Measurements from ENCODE around the gene KLHL1.

KLHL1 gene

DNA sequence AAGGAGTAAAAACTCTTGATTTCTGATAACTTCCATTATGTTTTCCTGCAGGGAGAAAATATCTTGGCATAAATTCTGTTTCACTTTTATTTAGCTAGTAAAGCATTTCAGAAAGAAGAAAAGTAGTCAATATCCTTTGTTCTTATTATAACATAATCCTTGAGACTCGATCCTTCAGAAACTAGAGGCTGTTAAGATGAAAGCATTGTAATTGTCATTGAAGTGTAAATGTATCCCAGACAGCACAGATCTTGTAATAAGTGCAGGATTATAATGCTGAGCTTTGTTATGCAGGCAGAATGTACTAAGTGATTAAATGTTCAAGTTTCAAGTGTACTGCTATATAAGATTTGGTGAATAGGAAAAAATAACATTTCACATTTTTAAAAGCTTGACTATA is 225.8 kb downstream of the KLHL1 start:
- DNase-seq (ENCODE audit: extremely low read depth in 1 of 2, low read depth in 1 of 2), result no peak

DNA sequence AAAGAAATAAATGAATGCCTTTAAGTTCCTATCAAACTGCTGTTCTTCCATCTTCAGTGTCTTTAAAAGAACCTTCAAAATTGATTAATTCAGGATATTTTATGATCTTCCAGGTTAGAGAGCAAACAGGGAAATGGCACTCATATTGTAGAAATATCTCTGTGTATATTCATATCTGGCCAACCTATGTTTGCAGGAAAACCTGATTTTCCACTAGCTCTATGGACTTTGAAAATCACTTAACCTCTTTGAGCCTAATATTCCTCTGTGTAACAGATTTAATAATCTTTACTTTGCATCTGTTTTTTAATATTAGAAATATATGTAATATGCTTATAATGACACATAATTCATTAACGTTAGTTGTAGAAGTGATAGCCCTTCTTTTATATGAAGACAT is 228.3 kb downstream of the KLHL1 start:
- DNase-seq (ENCODE audit: extremely low read depth in 1 of 2, low read depth in 1 of 2), result no peak

DNA sequence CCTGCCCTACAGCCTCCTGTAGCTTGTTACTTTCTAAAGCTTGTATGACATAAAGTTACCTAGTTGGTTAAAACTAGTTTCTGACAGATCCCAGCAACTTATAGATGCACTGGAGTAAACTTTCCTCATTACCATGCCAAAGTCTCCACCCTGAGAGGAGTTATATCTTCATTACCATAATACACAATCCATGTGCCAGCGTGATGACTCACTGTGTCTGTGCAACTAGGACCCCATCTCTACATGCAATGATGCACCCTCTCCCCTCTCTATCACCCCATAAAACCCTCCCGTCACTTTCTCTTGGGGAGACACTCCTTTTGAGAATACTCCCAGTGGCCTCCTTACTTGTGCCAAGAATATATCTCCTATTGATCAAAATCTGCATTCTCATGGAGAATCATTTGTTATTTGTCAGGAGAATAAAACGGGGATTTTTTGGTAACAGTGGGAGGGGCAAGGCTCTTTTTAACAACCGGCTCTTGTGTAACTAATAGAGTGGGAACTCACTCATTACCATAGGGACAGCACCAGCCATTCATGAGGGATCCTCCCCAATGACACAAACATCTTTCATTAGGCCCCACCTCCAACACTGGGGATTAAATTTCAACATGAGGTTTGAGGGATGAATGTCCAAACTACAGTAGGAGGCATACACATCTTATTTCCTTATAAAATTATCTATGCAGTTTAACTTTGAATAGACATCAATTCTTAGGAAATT is 235.8 kb downstream of the KLHL1 start:
- no peak for DNase-seq (ENCODE audit: extremely low read depth in 1 of 2, low read depth in 1 of 2)

DNA sequence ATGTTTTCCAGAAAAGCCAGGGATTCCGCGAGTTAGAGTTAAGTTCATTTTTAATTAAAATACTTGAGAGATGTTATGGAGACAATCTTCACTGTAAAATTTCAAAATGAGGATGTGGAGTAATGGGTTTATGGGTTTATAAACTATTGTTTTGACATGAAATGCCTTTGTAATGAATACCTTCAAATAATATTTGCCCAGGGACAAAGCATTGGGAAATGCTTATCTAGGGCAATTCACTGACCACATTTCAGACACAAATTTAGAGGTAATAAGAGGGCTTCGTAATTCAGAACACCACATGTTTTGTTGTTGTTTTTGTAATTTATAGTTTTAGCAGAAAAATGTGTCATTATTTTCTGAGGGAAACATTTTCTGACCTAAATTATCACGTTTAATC is 241.7 kb downstream of the KLHL1 start:
- no peak for DNase-seq (ENCODE audit: extremely low read depth in 1 of 2, low read depth in 1 of 2)

DNA sequence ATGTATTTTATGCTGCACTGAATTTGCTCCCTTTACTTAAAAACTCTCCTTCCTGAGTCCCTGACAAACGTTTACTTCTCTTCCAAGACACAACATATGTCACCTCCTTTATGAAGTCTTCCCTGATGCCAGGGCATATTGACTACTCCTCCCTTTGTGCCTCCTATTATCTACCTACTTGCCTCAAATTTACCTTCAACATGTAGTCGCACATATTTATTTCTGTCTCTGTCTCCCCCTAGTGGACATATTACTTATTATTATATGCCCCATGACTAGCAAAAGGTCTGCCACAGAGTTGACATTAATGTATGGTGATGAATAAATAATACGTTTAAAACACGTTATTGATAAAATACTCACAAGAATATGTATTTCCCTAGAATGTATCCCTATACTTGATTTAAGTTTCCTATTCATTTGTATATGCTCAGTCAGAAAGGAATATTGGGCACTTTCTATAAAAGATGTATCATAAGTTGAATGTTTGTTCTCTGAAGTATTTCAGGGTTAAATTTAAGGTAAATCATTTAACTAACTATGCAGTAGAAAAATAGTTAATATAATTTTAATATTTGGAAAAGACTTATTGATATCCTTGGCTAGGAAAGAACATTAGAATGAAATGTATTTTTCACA is 250.9 kb downstream of the KLHL1 start:
- DNase-seq (ENCODE audit: extremely low read depth in 1 of 2, low read depth in 1 of 2), result no peak

DNA sequence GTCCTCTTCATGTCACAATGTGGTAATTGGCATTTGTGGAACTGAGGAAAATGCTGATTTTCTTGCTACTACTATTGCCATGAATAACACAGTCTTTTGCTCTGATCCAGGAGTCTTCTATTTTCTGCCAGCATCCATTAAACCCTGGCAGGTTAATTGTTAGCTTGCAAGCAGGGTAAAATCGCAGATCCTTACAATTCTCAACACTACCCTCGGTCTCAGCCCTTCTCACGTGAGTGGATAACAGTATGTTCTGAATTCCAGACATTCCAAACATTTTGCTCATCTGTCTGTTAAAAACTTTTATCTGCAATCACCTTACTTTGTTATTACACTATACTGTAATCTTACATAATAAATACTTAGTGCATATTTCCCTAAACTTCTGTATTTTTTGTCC is 251.9 kb downstream of the KLHL1 start:
- no peak for DNase-seq (ENCODE audit: extremely low read depth in 1 of 2, low read depth in 1 of 2)

DNA sequence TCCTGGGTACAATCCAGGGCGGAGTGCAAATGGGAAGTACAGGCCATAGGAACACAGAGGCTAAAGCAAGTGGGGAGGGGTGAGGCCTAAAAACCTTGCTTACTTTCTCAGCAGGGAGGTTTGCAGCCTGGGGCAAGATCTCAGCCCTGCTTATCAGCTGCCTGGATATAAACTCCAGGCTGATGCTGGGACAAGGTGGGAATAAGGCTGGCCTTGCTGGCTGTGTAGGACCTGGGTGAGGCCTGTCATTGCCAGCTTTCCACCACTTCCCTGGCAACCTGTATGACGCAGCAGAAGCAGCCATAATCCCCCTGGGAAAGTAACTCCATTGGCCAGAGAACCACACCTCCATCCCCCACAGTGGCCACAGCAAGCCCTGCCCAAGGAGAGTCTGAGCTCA is 279.7 kb downstream of the KLHL1 start:
- DNase-seq (ENCODE audit: extremely low read depth in 1 of 2, low read depth in 1 of 2), result no peak

DNA sequence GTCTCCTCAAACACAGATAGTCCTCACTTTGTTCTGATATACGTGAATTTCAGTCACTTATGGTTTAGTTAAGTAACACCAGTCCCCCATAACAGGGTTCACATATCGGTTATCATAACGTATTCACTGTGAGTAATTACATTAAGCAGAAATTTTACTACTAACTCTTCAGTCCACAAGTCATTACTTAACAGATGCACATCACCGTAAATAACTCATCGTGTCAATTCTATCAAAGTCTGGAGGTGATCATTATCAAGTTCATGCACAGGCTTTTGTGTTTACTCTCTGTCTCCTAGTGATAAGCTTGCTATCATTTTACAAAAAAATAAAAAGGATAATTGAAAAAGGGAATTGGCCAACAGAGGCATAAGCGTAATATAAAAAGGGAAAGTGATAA is 288.1 kb downstream of the KLHL1 start:
- no peak for DNase-seq (ENCODE audit: extremely low read depth in 1 of 2, low read depth in 1 of 2)

DNA sequence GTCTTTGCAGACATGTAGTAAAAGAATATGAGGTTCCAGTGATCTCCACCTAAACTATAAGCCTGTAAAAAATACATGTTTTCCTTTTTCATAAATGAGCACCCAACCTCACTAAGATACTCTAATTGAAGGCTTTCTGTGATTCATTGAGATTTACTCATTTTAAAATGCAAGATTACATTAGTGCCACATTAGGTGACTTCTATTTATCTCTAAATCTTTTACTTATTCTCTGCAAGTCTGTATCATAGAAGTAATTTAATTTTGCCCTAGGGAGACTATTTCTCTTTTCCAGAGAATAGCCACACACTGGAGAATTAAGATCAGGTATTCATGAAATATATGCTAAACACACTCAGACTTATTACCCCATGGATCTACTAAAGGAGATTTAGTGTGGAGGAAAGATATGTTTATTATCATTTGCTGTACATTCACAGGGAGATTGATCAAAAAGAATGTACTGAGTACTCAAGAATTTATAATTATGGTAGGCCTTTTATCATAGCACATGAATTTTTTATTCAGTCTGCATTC is 290.9 kb downstream of the KLHL1 start:
- no peak for DNase-seq (ENCODE audit: extremely low read depth in 1 of 2, low read depth in 1 of 2)

DNA sequence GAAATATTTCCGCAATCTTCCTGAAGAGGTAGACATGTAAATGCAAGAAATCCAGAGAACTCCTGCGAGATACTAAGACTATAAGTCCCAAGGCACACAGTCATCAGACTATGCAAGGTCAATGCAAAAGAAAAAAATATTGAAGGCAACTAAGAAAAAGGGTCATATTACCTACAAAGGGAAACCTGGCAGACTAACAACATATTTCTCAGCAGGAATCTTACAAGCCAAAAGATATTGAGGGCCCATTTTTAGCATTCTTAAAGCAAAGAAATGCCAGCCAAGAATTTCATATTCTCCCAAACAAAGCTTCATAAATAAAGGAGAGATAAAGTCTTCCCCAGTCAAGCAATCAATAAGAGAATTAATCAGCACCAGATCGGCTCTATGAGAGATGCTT is 299.1 kb downstream of the KLHL1 start:
- no peak for DNase-seq (ENCODE audit: extremely low read depth in 1 of 2, low read depth in 1 of 2)

DNA sequence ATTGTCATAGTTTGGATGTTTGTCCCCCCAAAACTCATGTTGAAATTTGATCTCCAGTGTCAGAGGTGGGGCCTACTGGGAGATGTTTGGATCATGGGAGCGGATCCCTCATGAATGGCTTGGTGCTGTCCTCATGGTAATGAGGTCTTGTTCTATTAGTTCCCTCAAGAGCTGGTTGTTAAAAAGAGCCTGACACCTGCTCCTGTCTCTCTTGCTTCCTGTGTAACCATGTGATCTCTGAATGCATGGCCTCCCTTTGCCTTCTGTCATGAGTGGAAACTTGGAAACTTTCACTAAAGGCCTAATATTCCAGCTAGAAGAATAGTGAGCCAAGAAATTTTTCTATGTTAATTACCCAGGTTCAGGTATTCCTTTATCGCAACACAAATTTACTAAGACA is 312.0 kb downstream of the KLHL1 start:
- no peak for DNase-seq (ENCODE audit: extremely low read depth in 1 of 2, low read depth in 1 of 2)

DNA sequence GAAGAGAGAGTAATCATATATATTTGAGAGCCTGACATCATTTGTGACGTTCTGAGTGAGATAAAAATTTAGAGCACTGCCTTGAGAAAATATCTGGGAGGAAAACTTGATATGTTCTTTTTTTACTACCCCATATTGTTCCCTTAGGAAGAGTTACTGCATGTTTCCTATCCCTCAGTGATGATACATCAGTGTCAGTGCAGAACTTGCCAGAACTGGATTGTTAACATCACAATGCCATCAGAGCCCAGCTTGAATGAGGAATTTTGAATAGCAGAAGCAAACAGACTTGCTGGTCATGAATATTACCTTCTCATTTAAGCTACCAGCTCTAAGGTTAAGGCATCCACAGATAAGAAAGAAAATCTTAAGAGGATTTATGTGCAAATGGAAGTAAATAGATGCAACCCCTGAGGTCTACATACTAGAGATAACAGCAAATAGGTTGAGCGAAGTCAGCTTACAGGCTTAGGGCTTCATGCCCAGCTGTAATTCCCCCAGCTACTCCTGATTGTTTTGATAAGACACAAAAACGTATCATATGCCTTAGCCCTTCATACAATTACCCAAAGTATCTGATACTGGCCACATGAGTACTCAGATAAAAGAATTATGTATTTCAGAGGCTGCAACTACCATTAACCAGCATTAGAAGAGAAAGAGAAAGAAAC is 314.3 kb downstream of the KLHL1 start:
- DNase-seq (ENCODE audit: extremely low read depth in 1 of 2, low read depth in 1 of 2), result no peak

DNA sequence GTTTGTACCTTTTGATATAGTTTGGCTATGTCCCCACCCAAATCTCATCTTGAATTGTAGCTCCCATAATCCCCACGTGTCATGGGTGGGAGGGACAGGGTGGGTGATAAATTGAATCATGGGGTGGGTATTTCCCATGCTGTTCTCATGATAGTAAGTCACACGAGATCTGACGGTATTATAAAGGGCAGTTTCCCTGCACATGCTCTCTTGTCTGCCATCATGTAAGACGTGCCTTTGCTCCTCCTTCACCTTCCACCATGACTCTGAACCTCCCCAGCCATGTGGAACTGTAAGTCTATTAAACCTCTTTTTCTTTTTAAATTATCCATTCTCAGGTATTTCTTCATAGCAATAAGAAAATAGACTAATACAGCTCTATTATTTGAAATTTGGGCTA is 331.3 kb downstream of the KLHL1 start:
- DNase-seq (ENCODE audit: extremely low read depth in 1 of 2, low read depth in 1 of 2), result no peak

DNA sequence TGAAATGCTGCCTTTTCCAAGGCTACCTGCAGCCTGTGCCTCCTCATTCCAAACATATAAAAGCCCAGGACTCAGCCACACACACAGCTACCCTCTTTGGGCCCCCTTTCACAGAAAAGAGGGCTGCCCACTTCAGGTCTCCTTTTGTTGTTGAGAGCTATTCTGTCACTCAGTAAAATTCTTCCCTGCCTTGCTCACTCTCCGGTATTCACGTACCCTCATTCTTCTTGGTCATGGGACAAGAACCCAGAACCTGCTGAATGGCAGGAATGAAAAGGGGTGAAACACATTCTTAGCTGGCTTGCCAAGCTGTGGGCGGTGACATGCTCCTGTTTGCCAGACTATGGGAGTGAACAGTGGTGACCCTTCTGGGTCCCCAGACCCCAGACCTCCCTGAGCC is 338.6 kb downstream of the KLHL1 start:
- no peak for DNase-seq (ENCODE audit: extremely low read depth in 1 of 2, low read depth in 1 of 2)

DNA sequence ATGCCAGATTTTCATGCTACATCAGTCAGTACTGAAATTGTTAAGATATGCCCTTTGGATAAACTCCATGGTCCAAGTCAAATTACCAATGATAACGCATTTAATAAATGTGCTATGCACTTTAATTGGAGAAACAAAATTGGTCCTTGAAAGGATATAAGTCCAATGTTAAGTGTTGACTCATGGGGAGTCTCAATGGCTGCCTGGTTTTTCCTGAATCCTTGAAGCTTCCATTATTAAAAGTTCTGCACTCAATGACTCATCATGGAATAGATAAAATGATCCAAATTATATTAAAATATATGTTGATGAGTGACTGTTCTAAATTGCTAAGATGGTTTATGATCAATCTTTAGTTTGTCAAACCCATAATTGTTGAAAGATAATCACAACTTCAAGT is 346.7 kb downstream of the KLHL1 start:
- no peak for DNase-seq (ENCODE audit: extremely low read depth in 1 of 2, low read depth in 1 of 2)

DNA sequence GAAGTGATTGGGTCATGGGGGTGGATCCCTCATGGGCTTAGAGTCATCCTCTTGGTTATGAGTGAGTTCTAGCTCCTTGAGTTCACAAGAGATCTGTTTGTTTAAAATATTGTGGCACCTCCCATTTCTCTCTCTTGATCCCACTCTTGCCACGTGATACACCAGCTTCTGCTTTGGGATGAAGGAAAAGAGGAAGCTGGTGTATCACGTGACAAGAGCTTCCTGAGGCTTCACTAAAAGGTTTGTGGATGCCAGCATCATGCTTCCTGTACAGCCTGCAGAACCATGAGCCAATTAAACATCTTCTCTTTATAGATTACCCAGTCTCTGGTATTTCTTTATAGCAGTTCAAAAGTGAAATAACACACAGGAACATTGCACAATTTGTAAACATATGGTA is 353.2 kb downstream of the KLHL1 start:
- no peak for DNase-seq (ENCODE audit: extremely low read depth in 1 of 2, low read depth in 1 of 2)

DNA sequence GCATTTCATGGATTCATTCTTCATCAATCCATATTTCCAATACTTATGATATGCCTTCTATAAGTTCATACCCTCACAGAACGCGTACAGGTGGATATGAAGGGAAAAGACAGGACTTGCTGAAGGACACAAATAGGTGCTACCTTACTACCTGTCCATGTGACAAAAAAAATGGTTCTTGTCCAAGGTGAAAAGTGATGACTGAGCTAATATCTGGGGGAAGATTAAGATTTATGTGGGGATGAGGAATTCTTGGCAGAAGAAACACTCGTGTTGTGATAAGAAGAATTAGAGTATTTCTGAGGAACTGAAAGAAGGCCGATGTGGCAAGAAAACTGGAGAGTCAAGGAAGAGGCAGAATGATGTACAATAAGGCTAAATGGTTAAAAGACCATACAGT is 357.0 kb downstream of the KLHL1 start:
- DNase-seq (ENCODE audit: extremely low read depth in 1 of 2, low read depth in 1 of 2), result no peak

DNA sequence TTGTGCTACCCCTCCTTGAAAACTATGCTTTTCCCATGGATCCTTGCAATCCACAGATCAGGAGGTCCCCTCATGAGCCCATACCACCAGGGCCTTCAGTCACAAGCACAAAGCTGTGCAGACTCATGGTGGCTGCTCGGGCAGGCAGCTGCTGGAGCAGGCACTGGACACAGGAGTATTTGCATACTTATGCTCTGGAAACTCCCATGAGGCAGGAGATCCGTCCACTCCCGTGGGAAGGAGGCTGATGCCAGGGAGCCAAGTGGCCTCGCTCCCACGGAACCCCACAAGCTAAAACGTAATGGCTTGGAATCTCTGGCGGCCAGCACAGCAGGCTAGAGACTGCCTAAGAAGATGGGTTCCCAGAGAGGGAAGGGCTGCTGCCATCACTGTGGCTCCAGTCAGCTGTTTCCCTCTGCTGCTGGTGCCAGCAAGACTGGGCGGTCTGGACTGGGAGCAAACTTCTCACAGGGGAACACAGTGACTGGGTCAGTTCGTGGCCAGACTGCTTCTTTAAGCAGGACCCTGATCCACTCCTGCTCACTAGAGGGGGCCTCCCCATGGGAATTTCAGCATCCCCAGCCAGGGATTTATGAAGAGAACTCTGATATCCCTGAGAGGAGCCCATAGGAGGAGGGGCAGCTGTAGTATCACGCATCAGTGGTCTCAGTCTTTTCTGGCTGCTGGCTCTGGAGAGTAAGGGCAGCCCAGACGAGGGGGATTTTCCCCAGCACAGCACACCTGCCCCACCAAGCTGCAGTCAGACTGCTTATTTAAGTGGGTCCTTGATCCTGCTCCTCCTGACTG is 370.9 kb downstream of the KLHL1 start:
- DNase-seq (ENCODE audit: extremely low read depth in 1 of 2, low read depth in 1 of 2), result no peak

DNA sequence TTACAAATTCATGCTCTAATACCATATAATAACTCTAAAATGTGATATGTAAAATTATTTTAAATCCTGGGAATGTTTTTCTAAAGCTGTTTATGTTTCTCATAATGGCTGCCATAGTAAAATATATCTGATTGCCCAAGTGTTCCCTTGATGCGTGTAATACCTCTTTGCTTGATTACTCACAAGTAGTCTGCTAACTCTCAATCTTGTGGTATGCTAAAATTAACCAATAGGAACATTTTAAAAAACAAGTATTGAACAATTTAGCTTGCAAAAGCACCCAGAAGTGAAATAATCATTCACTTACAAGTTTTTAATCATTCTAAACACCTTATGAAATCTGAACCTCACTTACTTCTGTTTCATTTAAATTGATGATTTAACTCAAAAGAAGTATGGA is 386.6 kb downstream of the KLHL1 start:
- no peak for DNase-seq (ENCODE audit: extremely low read depth in 1 of 2, low read depth in 1 of 2)

DNA sequence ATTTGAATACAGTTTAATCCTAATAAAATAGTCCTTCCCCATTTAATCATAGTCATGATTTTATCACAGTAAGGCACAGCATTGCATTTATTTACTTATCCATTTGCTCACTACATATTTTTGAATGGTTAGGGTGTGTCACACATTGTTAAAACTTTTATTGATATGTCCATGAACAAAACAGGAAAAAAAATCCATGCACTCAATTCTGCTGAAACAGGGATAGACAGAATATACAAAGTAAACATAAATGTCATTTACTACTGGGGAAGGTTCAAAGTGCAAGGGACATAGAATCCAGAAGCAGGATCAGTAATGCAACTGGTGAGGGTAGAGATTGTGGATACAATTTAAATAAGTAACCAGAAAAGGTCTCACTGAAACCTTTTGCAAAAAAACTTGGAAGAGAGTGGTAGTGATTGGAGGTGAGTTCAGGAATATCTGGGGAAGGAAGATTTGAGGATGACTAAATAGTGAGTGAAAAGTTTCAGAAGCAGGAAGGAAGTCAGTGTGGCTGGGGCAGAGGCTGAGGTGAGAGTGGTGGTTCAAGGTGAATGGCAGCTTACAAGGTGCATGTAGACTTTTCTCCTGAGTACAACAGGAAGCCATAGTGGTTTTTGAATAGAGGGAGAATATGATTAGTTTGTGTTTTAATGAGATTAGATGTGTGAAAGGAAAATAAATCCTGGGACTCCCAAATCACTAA is 387.8 kb downstream of the KLHL1 start:
- DNase-seq (ENCODE audit: extremely low read depth in 1 of 2, low read depth in 1 of 2), result no peak

DNA sequence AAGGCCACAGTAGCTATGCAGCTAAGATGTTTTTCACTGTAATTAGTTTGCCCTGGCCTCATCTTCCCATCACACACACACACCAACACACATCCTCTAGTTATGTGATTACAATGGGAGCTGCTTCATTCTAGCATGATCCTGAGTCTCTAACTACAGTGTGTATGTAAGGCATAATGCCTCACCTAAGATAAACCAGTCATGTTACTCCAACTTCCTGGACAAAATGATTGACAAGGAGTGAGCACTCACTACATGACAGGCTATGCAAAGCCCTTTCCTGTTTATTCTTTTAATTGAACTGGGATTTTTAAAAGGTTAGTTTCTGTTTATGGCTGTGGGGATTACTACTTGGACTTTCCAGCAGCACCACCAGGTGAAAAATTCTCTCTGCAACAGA is 401.4 kb downstream of the KLHL1 start:
- DNase-seq (ENCODE audit: extremely low read depth in 1 of 2, low read depth in 1 of 2), result no peak

Measured in activated CD8-positive, alpha-beta memory T cell treated with anti-CD3 and anti-CD28 coated beads for 1 hour (primary cell).